Nephron (organoid): ENCODE data around the gene TXNDC11.

Experiments
- H3K27ac Mint-ChIP-seq, 3 experiments: 2 replicates each; pipeline ENCODE4 v1.8.0; 2020; ENCODE audit warnings: mixed read lengths in 3 of 3, mild to moderate bottlenecking in 2 of 3, moderate library complexity in 1 of 3
- H3K27me3 Mint-ChIP-seq: 2 replicates; pipeline ENCODE4 v1.8.0; 2021; ENCODE audit warnings: low read depth, mild to moderate bottlenecking, moderate library complexity, mixed read lengths
- H3K36me3 Mint-ChIP-seq: 2 replicates; pipeline ENCODE4 v1.8.0; 2020; ENCODE audit warnings: low read depth, mixed read lengths
- H3K4me1 Mint-ChIP-seq: 2 replicates; pipeline ENCODE4 v1.8.0; 2020; ENCODE audit warnings: mixed read lengths
- H3K4me3 Mint-ChIP-seq, 3 experiments: 2 replicates each; pipeline ENCODE4 v1.8.0; 2020; ENCODE audit warnings: mild to moderate bottlenecking in 3 of 3, mixed read lengths in 3 of 3, moderate library complexity in 2 of 3
- H3K9me3 Mint-ChIP-seq: 2 replicates; pipeline ENCODE4 v1.8.0; 2020; ENCODE audit warnings: mixed read lengths
- TF ChIP-seq, protein P1 (sequence below), 3 experiments: fragments of 200-600 bp; sonication (generic); IDR thresholded peaks; one replicate each; pipeline ENCODE4 v1.5.0; 2021; ENCODE audit warnings: antibody characterized with exemption in 3 of 3; ENCODE audit not compliant: unreplicated experiment in 3 of 3

Gene TXNDC11

DNA sequence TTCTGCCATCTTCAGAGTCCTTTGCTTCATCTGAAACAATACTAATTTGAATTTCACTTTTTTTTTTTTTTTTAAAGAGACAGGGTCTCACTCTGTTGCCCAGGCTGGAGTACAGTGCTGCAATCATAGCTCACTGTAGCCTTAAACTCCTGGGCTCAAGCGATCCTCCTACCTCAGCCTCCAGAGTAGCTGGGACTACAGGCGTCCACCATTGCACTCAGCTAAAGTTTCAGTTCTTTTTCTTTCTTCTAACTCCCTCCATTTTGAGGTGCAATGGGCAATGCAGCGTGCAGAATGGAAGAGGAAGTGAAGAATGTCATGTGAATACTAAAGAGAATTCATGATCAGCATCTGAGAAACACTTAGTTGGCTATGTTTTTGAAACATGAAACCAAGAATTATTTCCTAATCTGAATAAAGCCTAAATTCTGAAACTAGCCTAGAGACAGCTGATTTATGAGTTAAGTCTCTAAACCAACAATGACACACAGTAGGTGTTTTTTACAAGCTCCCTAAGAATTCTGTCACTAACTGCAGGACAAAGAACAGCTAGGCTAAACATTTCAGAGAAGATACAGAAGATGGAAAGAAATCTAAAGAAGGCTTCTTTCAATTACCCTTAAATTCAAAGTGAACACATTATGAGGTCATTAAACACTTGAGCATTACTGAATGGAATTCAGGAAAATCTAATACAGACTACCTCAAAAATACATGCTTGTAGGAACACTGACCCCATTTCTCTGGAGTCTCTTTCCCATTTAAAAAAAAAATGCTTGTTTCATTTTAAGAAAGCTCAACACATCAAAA is 53.4 kb downstream of the TXNDC11 start:
- Mint-ChIP-seq H3K4me1 (peaks cover 44% of the 10 kb centered on the region), H3K4me3 (no peak overlapping the region), H3K27ac (peak overlapping the region in 1 of 3 experiments; percentile 85)

DNA sequence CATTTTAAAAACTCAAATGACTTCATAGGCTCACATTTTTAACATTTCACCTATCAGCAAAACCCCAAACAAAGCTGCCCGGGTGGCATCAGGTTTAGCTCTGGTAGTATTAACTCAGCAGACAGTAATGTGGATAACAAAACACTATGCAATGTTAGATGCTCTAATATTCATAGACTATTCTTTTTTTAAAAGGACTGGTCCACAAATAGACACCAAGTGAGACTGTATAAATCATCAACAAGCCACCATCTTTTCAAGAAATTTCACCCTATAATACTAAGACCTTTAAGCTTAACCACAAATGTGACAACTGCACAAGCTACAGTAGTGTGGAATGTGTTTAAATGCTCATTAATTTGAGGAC is 54.2 kb downstream of the TXNDC11 start:
- no peaks in the 10 kb centered on the region for H3K9me3 Mint-ChIP-seq
- H3K4me1 Mint-ChIP-seq, result peaks cover 51% of the 10 kb centered on the region
- peak overlapping the region in 2 of 3 experiments; percentile 4 to 35 for H3K27ac Mint-ChIP-seq
- TF ChIP-seq, protein P1, sequence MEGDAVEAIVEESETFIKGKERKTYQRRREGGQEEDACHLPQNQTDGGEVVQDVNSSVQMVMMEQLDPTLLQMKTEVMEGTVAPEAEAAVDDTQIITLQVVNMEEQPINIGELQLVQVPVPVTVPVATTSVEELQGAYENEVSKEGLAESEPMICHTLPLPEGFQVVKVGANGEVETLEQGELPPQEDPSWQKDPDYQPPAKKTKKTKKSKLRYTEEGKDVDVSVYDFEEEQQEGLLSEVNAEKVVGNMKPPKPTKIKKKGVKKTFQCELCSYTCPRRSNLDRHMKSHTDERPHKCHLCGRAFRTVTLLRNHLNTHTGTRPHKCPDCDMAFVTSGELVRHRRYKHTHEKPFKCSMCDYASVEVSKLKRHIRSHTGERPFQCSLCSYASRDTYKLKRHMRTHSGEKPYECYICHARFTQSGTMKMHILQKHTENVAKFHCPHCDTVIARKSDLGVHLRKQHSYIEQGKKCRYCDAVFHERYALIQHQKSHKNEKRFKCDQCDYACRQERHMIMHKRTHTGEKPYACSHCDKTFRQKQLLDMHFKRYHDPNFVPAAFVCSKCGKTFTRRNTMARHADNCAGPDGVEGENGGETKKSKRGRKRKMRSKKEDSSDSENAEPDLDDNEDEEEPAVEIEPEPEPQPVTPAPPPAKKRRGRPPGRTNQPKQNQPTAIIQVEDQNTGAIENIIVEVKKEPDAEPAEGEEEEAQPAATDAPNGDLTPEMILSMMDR (IDR thresholded peaks at IDR 0.05; ENCODE audit: unreplicated experiment in 3 of 3), result no peak
- H3K4me3 Mint-ChIP-seq, result no peak overlapping the region
- peaks cover 73% of the 10 kb centered on the region for H3K36me3 Mint-ChIP-seq
- no peaks in the 10 kb centered on the region for H3K27me3 Mint-ChIP-seq

More for the DNA sequence above, 53.4 kb downstream of the TXNDC11 start:
- Mint-ChIP-seq H3K9me3 (no peaks in the 10 kb centered on the region), H3K27me3 (no peaks in the 10 kb centered on the region), H3K36me3 (peaks cover 71% of the 10 kb centered on the region)
- TF ChIP-seq, protein P1 (IDR thresholded peaks at IDR 0.05; ENCODE audit: unreplicated experiment in 3 of 3), result no peak

DNA sequence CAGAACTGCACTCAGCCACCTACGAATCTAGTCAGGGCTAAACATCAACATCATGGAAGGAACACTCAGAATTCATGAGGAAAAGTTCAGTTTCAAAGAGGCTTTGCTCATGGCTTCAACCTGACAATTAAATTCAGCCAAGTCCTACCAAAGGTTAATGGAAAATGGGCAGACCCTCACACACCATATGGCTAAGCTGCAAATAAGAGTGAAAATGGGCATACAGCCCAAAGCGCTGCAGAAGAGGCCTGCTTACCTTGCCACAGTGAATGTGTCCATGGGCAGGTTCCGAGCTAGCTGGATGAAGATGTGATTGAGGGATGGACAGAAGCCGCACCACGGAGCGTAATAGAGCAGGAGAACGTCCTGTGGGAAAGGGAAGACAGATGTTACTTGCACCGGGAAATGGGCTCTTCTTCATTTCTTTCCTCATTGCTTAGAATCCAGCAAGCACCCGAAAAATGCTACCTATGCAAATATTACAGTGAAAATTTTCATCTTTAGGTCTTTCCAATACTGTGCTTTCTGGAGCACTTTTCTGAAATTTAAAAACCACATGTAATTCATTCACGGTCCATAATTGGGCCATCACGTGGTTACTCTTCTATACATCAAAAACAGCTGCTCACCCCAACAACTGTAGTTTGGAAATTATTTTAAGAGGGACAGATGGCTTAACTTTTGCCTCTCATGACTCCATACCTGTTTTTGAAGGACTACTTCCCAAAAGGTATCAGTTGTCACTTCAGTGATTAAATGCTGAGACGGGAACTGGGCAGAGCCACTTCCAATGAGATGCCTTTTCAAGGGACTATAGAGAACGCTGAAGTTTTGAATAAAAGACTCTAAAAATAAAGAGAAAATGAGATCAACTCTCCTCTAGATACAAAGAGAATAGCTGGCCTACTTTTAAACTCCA is 54.8 kb downstream of the TXNDC11 start:
- Mint-ChIP-seq H3K4me3 (peak overlapping the region in 2 of 3 experiments; percentile 60 to 70), H3K9me3 (no peaks in the 10 kb centered on the region), H3K36me3 (peaks cover 75% of the 10 kb centered on the region), H3K27me3 (no peaks in the 10 kb centered on the region), H3K4me1 (peaks cover 58% of the 10 kb centered on the region), H3K27ac (peak overlapping the region in 2 of 3 experiments; percentile 4 to 35)
- TF ChIP-seq, protein P1 (IDR thresholded peaks at IDR 0.05; ENCODE audit: unreplicated experiment in 3 of 3), result no peak

DNA sequence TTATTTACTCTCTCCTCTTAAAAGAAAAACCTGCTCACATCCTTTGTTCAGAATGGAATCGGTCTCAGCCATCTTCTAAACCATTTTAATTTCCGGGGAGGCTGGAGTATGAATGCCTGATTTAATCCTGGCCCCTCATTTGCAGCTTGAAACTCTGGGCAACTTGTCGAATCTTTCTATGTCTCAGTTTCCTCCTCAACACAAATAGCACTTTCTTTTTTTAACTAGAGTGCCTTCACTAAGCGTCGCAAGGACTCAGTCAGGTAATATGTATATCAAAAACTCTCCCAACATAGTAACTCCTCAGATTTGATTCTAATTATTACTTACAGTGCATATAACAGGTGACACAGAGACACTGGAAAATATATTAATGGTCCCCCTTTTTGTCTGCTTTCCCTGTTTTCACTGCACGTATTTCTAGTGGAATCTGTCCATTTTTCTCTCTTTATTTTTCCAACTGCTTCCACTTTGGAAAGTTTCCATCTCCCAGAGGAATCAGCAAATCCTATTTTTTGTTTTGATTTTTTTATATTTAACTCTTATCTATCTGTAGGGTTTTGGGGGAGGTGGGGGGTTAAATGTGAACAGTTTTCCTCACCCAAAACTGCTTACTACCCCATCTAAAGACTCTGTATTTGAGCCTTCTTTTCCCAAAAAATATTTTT is 55.8 kb downstream of the TXNDC11 start:
- peak overlapping the region in 1 of 3 experiments; percentile 40 for H3K4me3 Mint-ChIP-seq
- H3K27me3 Mint-ChIP-seq, result no peaks in the 10 kb centered on the region
- peaks cover 68% of the 10 kb centered on the region for H3K4me1 Mint-ChIP-seq
- H3K36me3 Mint-ChIP-seq, result peaks cover 71% of the 10 kb centered on the region
- no peaks in the 10 kb centered on the region for H3K9me3 Mint-ChIP-seq
- H3K27ac Mint-ChIP-seq, result no peak overlapping the region
- TF ChIP-seq, protein P1 (IDR thresholded peaks at IDR 0.05; ENCODE audit: unreplicated experiment in 3 of 3), result no peak

DNA sequence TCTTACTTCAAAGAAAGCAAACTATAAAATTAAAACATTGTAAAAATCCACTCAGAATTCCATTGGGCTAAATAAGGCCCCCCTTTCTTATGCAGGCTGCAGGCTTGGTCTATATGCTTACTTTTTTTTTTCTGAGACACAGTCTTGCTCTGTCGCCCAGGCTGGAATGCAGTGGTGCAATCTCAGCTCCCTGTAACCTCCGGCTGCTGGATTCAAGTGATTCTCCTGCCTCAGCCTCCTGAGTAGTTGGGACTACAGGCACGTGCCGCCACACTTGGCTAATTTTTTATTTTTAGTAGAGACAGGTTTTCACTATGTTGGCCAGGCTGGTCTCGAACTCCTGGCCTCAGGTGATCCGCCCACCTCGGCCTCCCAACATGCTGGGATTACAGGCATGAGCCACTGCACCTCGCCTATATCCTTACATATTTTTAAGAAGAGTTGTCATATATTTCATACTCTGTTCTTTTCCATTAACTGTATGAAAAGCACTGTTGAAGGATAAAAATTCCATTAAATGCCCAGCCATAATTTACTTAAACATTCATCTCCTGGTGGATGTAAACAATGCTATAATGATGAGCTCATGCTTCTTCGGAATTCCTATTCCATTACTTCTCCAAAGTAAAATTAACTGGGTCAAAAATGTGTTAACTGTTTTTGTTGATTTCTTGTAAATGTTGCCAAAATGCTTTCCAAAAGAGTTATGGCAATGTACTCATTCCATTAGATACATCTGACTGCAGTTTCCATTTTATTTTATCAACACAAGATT is 56.6 kb downstream of the TXNDC11 start:
- no peak overlapping the region for H3K27ac Mint-ChIP-seq
- TF ChIP-seq, protein P1 (IDR thresholded peaks at IDR 0.05; ENCODE audit: unreplicated experiment in 3 of 3), result no peak
- no peak overlapping the region for H3K4me3 Mint-ChIP-seq
- no peaks in the 10 kb centered on the region for H3K9me3 Mint-ChIP-seq
- peaks cover 76% of the 10 kb centered on the region for H3K4me1 Mint-ChIP-seq
- no peaks in the 10 kb centered on the region for H3K27me3 Mint-ChIP-seq
- H3K36me3 Mint-ChIP-seq, result peaks cover 67% of the 10 kb centered on the region
